BJ (cell line): ENCODE data around the gene SI. TPM values are rescaled to one million over a fixed set of nuclear protein-coding genes. Genes with fewer than 3 reads are reported as not detected.

ENCODE experiments used
- CTCF ChIA-PET: fragments of 350-600 bp; formaldehyde crosslinking; extraction: SDS; loops from one replicate; lab custom pipeline; 2021; ENCODE audit warnings: antibody characterized with exemption, inconsistent platforms; lab: Yijun Ruan, JAX
- POLR2A ChIA-PET: fragments of 300-600 bp; sonication (Branson Sonifier 250); formaldehyde crosslinking; extraction: SDS; loops from one replicate; lab custom pipeline; 2021; ENCODE audit warnings: antibody characterized with exemption; lab: Charles Lee
- DNase-seq: peaks from one replicate; pipeline ENCODE4 v3.0.0-alpha.2; 2011; ENCODE audit warnings: low read depth
- H3K27me3 ChIP-seq: 2 replicates; pipeline ENCODE4 v1.6.0; 2011; ENCODE audit warnings: low read length; ENCODE audit not compliant: control insufficient read depth, insufficient read depth
- H3K36me3 ChIP-seq: 2 replicates; pipeline ENCODE4 v1.5.1; 2011; ENCODE audit warnings: low read length; ENCODE audit not compliant: control insufficient read depth, insufficient read depth
- H3K4me3 ChIP-seq: 2 replicates; pipeline ENCODE4 v1.5.1; 2011; ENCODE audit warnings: low read depth, mild to moderate bottlenecking, control low read depth, low read length
- CTCF ChIP-seq: IDR thresholded peaks from 2 replicates; pipeline ENCODE4 v1.5.1; 2011; ENCODE audit warnings: low read depth, mild to moderate bottlenecking, control low read depth, inconsistent platforms, low read length, moderate library complexity; ENCODE audit not compliant: insufficient read depth
- polyA minus RNA-seq: library from RNA; depleted of rRNA, polyadenylated mRNA; stranded (reverse); fragments of >200 nt; gene quantifications from 2 replicates; pipeline ENCODE4 v1.2.3, GENCODE V29; 2011; rRNA and poly(A)+ RNA removed
- polyA plus RNA-seq: library from polyadenylated mRNA; depleted of rRNA; stranded (reverse); fragments of >200 nt; gene quantifications from 2 replicates; pipeline ENCODE4 v1.2.3, GENCODE V29; 2011; rRNA removed

SI gene
- polyA plus RNA-seq (not detected in 2 replicates), polyA minus RNA-seq (not detected in 2 replicates)

- ChIA-PET POLR2A (no interaction called here), CTCF (no interaction called here)
- Histone ChIP-seq H3K27me3 (no peaks in the 10 kb centered on the region), H3K4me3 (no peak within 1 kb of the TSS), H3K36me3 (no peaks in the 10 kb centered on the region)
- DNase-seq, result no peak
- TF ChIP-seq CTCF, result no peak
Measured at GRCh38 chr3:165078293-165078692, at the start of gene SI. SI (minus strand) TSS chr3:165078496; CDS start chr3:165076012, 2,484 bp downstream.

GRCh38 chr3:165125836-165126235, 47.5 kb upstream of the SI start:
- no peak for TF ChIP-seq CTCF
- Histone ChIP-seq H3K36me3 (no peaks in the 10 kb centered on the region), H3K27me3 (no peaks in the 10 kb centered on the region), H3K4me3 (no peak overlapping the region)
- CTCF ChIA-PET, result no interaction called here
- DNase-seq, result no peak
- POLR2A ChIA-PET, result no interaction called here

GRCh38 chr3:165111401-165111800, 33.1 kb upstream of the SI start:
- ChIA-PET CTCF (no interaction called here), POLR2A (no interaction called here)
- H3K27me3 ChIP-seq, result no peaks in the 10 kb centered on the region
- no peak overlapping the region for H3K4me3 ChIP-seq
- H3K36me3 ChIP-seq, result no peaks in the 10 kb centered on the region
- TF ChIP-seq CTCF, result no peak
- no peak for DNase-seq

- no peak overlapping the region for H3K4me3 ChIP-seq
- no peaks in the 10 kb centered on the region for H3K36me3 ChIP-seq
- TF ChIP-seq CTCF, result no peak
- no peaks in the 10 kb centered on the region for H3K27me3 ChIP-seq
- POLR2A ChIA-PET, result no interaction called here
- no peak for DNase-seq
- CTCF ChIA-PET, result no interaction called here
Measured at GRCh38 chr3:165103616-165104015, 25.3 kb upstream of the SI start.

GRCh38 chr3:165082650-165083049, 4.4 kb upstream of the SI start:
- Histone ChIP-seq H3K27me3 (no peaks in the 10 kb centered on the region), H3K4me3 (no peak overlapping the region), H3K36me3 (no peaks in the 10 kb centered on the region)
- ChIA-PET POLR2A (no interaction called here), CTCF (interaction anchor here (1.0 kb wide), 1 partner anchor 26 kb away, joined by 3 read pairs; no protein-coding TSS in a partner anchor)
- DNase-seq, result no peak
- TF ChIP-seq CTCF, result no peak
